Jurkat, Clone E6-1 (cell line): Measurements from ENCODE around the gene MYRFL.

Experiments
- DNase-seq: peaks from one replicate; pipeline ENCODE4 v3.0.0-alpha.2; 2011; ENCODE audit warnings: low read depth, low spot score
- H3K4me3 ChIP-seq: 2 replicates; pipeline ENCODE4 v1.5.1; 2011; ENCODE audit warnings: mild to moderate bottlenecking, low read length, control low read depth, moderate library complexity

The MYRFL gene

DNA sequence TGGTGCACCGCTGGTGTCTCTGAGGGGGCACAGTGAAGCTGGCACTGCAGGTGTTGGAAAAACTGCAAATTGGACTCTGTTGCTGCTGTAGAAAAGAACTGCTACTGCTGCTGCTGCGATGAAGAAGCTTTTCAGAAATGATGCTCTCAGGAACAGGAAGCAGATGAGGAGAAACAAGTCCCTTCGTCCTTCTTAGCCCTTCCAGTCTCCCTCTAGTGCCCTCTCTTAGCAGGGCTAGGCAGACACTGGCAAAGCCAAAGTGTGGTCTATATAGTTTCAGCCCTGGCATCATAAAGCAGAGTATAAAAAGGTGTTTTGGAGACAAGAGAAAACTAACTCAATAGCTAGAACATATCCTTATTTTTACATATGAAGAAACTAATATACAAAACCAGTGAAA is 174.5 kb downstream of the MYRFL start:
- no peak overlapping the region for H3K4me3 ChIP-seq
- DNase-seq: no peak

GRCh38 chr12:70002097-70002911 is 177.3 kb downstream of the MYRFL start:
- DNase-seq: no peak
- no peak overlapping the region for H3K4me3 ChIP-seq

DNA sequence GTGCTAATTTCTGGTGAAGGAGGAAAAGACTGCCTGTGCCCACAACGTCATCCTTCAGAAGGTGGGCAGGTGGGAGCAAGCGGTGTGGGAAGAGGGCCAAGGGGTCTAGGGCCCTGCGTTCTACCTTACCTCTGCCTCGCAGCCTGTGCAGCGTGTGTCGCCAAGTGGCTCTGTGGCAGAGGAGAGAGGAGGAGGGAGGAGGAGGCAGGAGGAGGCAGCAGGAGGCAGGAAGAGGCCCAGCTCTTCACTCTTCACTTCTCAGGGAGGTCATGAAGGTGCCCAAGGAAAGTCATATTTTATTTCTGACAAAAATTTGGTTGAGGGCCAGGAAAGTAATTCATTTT is 177.9 kb downstream of the MYRFL start:
- no peak overlapping the region for H3K4me3 ChIP-seq
- DNase-seq: no peak

- no peak for DNase-seq
- no peak overlapping the region for H3K4me3 ChIP-seq
Measured at GRCh38 chr12:70005864-70006618, 181.0 kb downstream of the MYRFL start.

DNA sequence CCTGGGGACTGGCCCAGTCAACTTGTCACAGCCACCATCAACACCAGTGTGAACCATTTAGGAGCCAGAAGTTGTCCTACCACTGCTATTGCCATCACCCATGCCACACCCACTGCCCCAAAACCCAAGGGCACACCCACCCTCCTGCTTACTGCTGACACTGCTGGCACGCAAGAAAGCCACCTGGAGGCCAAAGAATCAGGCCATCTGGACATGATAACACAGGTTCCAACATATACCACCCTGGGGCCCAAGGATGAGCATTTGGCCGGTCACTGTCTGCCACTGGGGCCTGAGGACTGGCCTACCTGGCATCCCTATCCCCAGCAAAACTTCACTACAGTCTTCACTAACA is 181.6 kb downstream of the MYRFL start:
- no peak overlapping the region for H3K4me3 ChIP-seq
- no peak for DNase-seq

GRCh38 chr12:70007687-70008086 is 182.7 kb downstream of the MYRFL start:
- DNase-seq: no peak

More at GRCh38 chr12:70007687-70008086, 182.7 kb downstream of the MYRFL start:
- H3K4me3 ChIP-seq: no peak overlapping the region
